GM19035 (cell line): ENCODE measurements around the gene CALM3.
A peak's percentile ranks its signal among the peaks of the same experiment; 100 is the strongest.

Experiments
- ATAC-seq: cut with Tn5 transposase; IDR thresholded peaks from one replicate; pipeline ENCODE4 v1.9.1; 2021; ENCODE audit not compliant: unreplicated experiment

The CALM3 gene

DNA sequence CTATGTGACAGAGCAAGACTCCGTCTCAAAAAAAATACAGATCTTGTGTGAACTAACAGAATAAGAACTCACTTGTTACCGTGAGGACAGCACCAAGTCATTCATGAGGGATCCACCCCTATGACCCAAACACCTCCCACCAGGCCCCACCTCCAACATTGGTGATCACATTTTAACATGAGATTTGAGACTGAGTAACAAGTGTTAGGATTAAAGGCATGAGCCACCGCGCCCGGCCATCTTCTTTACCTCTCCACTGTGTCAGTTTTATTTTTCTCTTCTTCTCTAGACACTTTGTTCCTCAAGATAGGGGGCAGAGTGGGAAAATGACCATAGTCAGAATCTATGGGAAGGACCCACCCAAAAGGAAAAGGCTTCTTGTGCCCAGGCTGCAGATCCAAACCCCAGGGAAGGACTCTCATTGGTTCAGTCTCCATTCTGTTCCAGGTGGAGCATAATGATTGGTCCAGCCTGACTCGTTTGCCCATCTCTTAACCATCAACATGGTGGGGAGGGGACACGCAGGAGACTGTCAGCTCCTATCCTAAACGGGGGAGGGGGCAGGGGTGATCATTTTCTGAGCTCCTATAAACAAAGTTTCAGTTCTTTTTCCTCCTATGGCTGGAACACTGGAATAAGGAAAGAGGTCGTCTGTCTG, 1.3 kb upstream of the CALM3 start:
- ATAC-seq = no peak

DNA sequence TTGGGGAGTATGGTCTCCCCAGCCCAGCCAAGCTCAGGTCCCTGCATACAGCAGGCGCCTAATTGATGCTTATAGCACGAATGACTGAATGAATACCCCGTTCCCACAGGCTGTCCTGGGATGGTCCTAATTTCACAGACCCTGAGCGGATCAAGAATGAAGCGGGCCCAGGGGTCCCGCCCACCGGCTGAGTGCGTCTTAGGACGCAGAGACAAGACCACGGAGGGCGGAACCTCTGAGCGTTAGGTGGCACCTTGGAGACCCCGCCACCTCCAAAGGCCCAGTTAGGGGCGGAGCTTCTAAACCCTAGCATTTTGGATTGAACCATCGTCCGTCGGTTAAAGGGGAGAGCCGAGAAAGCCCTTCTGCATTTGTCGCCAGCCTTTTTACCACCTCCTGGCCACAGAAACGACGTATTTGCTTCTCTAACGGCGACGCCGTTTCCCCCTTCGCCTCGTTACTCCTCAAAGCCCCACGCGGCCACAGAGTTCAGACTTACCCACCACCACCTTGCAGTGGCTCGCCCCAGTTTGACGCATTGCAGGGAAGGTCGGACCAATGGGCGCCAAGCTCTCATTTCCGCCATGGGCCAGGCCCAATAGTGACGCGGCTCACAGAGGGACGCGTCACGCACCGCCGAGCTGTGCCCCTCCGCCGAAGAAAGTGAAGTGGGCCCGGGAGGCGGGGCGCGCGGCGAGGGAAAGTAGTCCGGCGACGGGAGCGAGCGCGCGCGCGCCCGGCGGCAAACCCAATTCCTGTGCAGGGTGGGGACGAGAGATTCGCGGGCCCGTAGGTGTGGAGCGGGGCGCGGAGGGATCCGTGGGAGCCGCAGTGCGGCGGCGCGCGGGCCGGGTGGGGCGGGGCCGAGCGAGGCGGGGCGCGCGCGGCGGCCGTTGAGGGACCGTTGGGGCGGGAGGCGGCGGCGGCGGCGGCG, 479 bp upstream of the CALM3 start:
- peak; percentile 88 for ATAC-seq

DNA sequence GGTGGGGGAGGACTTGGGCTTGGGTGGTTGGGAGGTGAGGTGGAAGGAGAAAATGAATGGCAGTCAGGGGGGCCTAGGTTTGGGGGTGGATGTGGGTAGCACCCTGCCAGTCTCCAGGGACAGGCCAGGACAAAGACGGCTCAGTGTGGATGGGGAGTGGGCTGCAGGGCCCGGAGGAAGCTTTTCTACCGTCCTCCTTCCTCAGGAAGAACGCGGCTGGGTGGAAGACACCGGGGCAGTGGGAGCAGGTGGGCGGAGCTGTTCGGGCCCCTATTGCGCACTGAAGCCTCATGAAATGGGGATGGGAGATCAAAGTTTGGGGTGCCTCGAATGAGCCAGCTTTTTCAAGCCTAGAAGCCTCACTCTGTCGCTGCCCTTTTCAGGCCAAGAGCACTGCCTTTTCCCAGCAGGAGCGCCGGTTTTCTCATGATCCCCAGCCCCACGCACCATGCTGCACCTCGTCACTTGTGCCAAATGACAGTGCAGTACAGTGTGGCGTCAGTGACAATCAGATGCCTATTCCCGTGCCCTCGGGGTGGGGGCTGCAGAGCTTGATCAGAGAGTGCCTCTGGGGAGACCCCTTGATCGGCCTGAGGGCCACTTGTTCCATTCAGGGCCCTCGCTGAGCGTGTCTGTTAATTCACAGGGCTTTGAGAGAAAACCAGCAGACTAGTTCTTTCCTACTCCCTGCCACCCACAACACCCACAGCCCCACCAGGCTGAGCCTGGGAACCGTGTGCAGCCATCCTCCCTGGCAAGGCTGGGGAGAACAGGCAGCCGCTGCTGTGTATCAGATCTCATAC, 1.5 kb downstream of the CALM3 start:
- no peak for ATAC-seq

DNA sequence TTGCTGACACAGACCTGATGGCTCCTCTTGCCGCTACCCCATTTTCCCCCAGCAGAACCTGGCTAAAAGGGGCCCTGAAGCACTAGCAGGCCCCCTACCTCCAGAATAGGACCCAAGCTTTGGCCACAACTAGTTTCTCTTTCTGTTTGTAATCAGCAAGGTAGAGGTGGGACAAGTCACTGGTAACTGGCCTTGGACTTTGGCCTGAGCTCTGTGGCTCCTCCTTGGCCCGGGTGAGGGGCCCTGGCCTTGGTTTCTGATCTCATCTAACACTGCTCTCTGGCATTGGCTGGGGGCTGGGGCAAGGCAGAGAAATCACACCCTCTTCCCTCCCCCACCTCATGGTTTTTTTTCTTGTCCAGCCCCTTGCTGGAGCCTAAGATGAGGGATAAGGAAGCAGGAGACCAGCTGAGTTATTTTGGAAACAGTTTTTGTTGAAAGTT, 2.1 kb downstream of the CALM3 start:
- no peak for ATAC-seq

DNA sequence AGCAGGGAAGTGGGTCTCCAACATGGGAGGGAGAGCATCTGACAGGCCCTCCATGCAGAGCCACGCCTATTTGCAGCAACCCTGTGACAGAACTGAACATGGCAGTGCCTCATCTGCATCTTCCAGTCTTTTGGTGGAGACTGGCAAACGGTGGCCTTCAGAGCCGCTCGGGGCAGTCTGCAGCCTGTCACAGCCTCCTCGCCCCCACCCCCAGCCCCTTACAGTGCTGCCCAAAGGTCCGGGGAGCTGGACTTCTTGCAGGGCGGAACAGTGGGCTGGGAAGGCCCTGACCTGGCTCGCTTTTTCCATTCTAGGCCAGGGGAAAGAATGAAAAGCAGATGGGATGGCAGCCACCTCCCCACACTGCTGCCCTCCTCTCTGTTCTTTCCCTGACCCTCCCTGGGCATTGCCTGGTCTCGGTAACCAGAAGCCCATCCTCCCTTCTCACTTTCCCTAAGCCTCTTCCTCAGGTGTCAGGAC, 2.7 kb downstream of the CALM3 start:
- ATAC-seq = no peak

DNA sequence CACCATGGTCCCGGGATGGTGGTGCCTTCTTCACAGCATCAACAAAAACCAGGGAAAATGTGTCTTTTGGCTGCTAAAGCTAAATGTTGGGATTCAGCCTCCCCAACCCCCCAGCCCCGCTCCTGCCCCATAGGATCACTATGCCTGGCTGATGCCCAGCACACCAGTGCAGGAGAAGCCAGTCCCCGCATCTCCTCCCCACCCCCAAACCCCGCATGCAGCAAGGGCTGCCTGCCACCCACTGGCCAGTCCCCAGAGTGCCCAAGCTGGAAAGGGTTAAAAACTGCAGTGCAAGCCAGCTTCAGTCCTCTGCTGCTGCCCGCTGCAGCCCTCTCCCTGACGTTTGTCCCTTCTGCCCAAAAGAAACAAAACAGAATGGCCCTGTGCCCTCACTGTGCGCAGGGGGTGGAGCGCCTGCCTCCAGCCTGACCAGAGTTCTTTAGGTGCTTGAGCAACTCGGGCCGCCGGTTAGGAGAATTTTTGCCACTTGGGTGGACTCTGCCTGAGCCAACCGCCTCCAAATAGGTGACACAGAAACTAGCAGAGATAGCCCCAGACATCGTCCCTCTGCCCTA, 3.7 kb downstream of the CALM3 start:
- no peak for ATAC-seq

DNA sequence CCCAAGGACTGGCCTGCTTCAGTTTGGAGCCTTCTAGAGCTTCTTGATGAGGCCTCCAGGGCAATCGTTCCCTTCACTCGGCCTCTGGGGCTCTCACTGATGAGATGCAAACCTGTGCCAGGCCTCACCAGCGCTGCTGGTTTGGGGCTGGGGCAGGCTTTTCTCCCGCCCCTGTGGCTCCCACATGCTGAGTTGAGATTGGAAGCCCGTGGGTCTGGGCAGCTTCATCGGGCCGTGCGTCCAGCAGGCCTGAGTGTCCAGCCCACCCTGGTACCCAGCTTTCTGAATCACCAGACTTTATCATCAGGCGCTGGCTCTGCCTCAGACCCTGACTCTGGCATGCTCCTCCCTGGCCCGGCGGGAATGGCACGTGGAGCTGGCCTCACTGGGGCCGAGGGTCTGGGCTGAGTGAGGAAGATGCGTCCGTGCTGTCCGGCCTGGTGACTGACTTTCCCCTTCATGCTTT, 4.3 kb downstream of the CALM3 start:
- no peak for ATAC-seq

DNA sequence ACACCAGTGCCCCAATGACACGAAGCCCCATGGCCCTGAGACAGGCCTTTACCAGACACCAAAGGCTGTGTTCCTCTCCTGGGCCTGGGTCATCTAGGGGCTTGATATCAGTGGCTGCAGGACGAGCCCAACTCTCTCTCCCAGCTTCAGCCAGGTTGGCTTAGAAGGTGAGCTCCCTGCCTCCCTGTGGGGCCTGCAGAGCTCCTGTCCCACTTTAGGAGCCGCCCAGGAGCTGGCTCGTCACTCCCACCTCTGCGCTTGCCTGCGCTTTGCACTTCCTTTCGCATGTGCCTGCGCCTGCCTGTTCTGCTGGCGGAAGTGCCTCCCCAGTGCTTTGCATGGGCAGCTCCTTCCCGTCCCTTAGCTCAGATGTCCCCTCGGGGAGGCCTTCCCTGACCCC, 4.9 kb downstream of the CALM3 start:
- no peak for ATAC-seq

DNA sequence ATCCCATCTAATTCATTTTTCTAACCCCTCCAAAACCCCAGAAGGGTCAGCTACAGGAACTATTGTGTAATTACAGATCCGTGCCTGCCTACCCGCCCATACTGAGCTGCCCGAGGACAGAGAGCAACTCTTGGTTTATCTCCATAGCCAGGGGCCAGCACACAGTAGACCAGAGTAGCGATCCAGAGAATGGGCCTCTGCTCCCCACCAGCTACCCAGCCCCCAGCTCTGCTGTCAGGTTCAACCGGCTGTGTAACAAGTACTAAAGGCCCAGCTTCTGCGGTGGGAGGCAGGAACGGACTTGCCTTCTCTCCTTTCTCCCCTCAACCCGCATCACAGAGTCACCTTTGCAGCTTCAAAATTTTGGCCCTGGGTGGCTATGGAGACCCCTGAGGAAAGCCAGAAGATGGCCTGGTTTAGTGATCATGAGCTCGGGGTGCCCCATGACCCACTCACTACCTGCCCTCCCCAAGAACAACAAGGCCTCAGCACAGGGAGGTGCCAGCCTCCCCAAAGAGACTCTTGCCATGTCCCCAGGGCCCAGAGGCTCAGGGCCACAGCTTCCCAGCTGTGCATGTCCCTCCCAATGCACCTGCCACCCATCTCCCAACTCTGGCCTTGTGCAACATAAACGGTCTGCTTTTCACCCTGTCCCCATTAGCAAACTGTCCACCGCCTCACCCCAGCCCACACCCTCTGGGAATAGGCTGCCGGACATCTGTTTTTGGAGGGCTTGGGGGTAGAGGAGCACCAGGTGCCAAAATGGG, 5.7 kb downstream of the CALM3 start:
- no peak for ATAC-seq

DNA sequence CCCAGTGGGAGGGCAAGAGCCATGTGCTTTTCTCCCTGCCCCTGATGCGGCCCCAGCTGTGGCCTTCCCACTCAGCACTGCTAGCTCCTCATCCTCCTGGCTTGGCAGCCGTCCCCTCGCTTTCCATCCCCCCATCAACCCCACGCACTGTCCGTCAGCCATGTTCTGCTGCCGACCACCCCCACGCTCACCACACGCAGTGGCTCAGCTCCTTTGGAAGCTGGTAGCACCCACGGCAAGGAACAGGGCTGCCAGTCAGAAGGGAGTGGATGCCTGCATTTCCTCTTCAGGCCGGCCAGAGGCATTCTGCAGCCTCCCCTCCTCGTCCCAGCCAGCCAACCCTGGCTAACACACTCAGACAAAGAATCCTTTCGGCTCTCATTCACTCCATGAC, 6.3 kb downstream of the CALM3 start:
- ATAC-seq = no peak

DNA sequence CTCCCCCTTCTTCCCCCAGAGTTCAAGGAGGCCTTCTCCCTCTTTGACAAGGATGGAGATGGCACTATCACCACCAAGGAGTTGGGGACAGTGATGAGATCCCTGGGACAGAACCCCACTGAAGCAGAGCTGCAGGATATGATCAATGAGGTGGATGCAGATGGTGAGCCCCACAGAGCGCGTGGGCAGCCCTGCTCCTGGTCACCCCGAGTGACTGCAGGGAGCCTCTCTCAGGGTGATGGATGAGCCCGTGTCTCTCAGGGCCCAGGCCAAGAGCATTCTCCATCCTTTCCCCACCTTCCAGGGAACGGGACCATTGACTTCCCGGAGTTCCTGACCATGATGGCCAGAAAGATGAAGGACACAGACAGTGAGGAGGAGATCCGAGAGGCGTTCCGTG, 7.0 kb downstream of the CALM3 start:
- ATAC-seq = no peak

DNA sequence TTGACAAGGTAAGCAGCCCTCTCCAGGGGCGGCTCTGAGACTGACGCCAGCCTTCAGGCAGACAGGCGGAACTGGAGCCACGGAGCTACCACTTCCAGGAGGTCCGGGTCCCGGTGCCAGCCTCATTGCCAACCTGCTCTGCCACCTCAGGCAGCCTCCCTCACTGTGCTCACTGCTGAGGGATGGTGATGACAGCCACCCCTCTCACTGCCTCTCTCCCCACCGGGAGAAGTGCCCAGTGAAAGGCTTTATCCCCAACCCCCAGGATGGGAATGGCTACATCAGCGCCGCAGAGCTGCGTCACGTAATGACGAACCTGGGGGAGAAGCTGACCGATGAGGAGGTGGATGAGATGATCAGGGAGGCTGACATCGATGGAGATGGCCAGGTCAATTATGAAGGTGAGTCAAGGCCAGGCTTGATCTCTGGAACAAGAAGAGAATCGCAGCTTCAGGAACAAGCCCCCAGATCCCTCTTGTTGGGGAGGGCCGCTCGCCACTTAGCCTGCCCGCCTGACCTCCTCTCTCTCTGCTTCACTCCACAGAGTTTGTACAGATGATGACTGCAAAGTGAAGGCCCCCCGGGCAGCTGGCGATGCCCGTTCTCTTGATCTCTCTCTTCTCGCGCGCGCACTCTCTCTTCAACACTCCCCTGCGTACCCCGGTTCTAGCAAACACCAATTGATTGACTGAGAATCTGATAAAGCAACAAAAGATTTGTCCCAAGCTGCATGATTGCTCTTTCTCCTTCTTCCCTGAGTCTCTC, 7.6 kb downstream of the CALM3 start:
- ATAC-seq = no peak

DNA sequence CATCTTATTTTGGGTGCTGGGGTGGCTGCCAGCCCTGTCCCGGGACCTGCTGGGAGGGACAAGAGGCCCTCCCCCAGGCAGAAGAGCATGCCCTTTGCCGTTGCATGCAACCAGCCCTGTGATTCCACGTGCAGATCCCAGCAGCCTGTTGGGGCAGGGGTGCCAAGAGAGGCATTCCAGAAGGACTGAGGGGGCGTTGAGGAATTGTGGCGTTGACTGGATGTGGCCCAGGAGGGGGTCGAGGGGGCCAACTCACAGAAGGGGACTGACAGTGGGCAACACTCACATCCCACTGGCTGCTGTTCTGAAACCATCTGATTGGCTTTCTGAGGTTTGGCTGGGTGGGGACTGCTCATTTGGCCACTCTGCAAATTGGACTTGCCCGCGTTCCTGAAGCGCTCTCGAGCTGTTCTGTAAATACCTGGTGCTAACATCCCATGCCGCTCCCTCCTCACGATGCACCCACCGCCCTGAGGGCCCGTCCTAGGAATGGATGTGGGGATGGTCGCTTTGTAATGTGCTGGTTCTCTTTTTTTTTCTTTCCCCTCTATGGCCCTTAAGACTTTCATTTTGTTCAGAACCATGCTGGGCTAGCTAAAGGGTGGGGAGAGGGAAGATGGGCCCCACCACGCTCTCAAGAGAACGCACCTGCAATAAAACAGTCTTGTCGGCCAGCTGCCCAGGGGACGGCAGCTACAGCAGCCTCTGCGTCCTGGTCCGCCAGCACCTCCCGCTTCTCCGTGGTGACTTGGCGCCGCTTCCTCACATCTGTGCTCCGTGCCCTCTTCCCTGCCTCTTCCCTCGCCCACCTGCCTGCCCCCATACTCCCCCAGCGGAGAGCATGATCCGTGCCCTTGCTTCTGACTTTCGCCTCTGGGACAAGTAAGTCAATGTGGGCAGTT, 8.6 kb downstream of the CALM3 start:
- no peak for ATAC-seq

DNA sequence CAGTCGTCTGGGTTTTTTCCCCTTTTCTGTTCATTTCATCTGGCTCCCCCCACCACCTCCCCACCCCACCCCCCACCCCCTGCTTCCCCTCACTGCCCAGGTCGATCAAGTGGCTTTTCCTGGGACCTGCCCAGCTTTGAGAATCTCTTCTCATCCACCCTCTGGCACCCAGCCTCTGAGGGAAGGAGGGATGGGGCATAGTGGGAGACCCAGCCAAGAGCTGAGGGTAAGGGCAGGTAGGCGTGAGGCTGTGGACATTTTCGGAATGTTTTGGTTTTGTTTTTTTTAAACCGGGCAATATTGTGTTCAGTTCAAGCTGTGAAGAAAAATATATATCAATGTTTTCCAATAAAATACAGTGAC, 9.3 kb downstream of the CALM3 start:
- ATAC-seq = no peak

DNA sequence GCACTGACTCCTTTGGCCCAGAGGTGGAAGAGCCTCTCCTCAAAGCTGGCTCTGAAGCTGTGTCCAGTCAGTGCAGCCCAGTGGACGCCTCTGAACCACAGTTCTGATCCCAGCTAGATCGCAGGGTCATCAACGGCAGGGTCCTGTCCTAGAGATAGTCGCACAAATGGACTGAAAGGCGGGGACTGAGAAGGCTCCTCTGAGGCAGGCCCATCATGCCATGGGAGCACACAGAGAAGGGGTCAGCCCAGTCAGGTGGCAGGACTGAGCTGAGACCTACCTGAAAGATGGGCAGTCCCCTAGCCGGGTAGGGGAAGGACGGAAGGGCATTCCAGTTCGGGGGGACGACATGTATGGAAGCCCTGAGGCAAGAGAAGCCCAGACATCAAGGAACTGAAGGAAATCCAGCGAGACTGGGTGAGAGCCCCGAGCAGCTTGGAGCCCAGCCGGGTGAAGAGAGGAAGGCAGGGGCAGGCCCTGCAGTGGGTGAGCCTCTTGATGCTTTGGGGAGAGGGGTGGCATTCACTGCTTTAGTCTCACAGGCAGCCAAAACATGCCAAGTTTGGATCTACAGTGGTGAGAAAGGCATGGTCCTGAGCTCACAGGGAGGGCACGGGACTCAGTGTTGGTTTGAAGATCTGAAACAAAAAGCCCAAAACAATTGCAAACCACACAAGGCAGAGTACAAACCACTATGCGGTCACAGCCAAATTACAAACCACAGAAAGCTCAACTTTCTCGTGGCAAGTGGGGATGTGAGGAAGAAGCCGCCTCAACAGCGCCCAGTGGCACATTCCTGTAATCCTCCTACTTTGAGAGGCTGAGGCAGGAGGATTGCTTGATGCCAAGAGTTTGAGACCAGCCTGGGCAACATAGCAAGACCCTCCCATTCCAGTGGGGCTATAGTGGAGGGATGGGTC, 10.0 kb downstream of the CALM3 start:
- ATAC-seq = no peak

DNA sequence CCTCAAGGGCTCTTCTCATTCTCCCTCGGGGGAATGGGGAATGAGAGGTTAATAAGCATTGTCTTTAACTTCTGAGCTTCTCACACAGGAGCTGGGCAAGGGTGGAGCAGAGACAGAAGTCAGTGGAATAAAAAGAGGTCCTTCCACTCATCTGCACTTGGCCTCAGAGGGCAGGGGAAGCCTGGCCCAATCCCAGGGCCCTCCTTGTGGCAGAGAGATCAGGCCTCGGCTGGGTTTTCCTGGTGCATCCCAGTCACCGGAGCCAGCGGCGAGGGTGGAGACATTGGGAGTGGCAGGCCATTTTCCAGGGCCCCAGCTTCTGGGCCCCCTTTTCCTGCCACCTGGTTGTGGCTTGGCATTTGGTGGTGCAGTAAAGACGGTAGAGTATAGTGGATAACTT, 10.6 kb downstream of the CALM3 start:
- ATAC-seq = no peak

DNA sequence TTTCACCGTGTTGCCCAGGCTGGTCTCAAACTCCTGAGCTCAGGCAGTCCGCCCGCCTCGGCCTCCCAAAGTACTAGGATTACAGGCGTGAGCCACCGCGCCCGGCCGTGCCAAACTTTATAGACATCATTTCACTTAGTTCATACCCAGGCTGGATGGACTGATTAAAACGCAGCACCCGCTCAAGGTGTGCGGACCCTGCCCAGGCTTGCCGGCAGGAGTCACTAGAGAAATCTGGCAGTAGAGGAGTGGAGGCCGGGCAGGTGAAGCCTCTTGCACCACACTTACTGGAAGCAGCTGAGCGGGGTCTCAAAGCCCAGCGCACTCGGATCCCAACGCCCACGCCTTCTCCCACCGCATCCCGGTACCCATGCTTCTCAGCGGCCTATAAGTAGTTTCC, 12.4 kb downstream of the CALM3 start:
- no peak for ATAC-seq
